G401 (cell line): ENCODE measurements around the gene IRF2BP2. TPM values are rescaled to one million over a fixed set of nuclear protein-coding genes. Genes with fewer than 3 reads are reported as not detected.

Experiments
- DNase-seq: peaks from one replicate; pipeline ENCODE4 v3.0.0-alpha.2; 2015; ENCODE audit warnings: low spot score
- in situ Hi-C: cut with HindIII; loops from 2 replicates; pipeline ENCODE4 v1.10.0; 2016; ENCODE audit warnings: low sequenced_read_pairs, mixed read lengths
- total RNA-seq: library from RNA; depleted of rRNA; stranded (reverse); fragments of >200 nt; shearing (Covaris generic); gene quantifications from 2 replicates; pipeline ENCODE4 v1.2.3, GENCODE V29; 2014

The IRF2BP2 gene
- total RNA-seq, 1 experiment from 2014 or later: 44.7 TPM

- in situ Hi-C loops: no loop called here
- DNase-seq: no peak
Measured at GRCh38 chr1:234592240-234592639, 17.7 kb downstream of the IRF2BP2 start.

GRCh38 chr1:234591131-234591530 lies 18.8 kb downstream of the IRF2BP2 start:
- in situ Hi-C loops: no loop called here
- DNase-seq: no peak

GRCh38 chr1:234589854-234590620 lies 19.9 kb downstream of the IRF2BP2 start:
- in situ Hi-C loops: no loop called here

GRCh38 chr1:234589064-234589800 lies 20.7 kb downstream of the IRF2BP2 start:
- no peak for DNase-seq
- in situ Hi-C loops: no loop called here

More at GRCh38 chr1:234589854-234590620, 19.9 kb downstream of the IRF2BP2 start:
- DNase-seq: peak; percentile 7

- in situ Hi-C loops: no loop called here
- no peak for DNase-seq
Measured at GRCh38 chr1:234588386-234588785, 21.6 kb downstream of the IRF2BP2 start.

- in situ Hi-C loops: no loop called here
- DNase-seq: no peak
Measured at GRCh38 chr1:234586892-234587485, 23.0 kb downstream of the IRF2BP2 start.

- no peak for DNase-seq
- in situ Hi-C loops: no loop called here
Measured at GRCh38 chr1:234586304-234586703, 23.7 kb downstream of the IRF2BP2 start.

GRCh38 chr1:234585330-234586055 lies 24.5 kb downstream of the IRF2BP2 start:
- no peak for DNase-seq
- in situ Hi-C loops: no loop called here

GRCh38 chr1:234584926-234585325 lies 25.1 kb downstream of the IRF2BP2 start:
- in situ Hi-C loops: no loop called here
- peak; percentile 15 for DNase-seq

GRCh38 chr1:234584420-234584805 lies 25.6 kb downstream of the IRF2BP2 start:
- in situ Hi-C loops: no loop called here
- no peak for DNase-seq

GRCh38 chr1:234583755-234584419 lies 26.1 kb downstream of the IRF2BP2 start:
- peak; percentile 6 for DNase-seq
- in situ Hi-C loops: no loop called here

- in situ Hi-C loops: no loop called here
Measured at GRCh38 chr1:234582681-234583301, 27.2 kb downstream of the IRF2BP2 start.

GRCh38 chr1:234582186-234582585 lies 27.8 kb downstream of the IRF2BP2 start:
- DNase-seq: no peak
- in situ Hi-C loops: no loop called here

More at GRCh38 chr1:234582681-234583301, 27.2 kb downstream of the IRF2BP2 start:
- DNase-seq: no peak

- DNase-seq: no peak
- in situ Hi-C loops: no loop called here
Measured at GRCh38 chr1:234581063-234581714, 28.8 kb downstream of the IRF2BP2 start.

- DNase-seq: no peak
- in situ Hi-C loops: no loop called here
Measured at GRCh38 chr1:234579967-234580366, 30.0 kb downstream of the IRF2BP2 start.

GRCh38 chr1:234578735-234579134 lies 31.2 kb downstream of the IRF2BP2 start:
- no peak for DNase-seq
- in situ Hi-C loops: no loop called here

GRCh38 chr1:234578087-234578486 lies 31.9 kb downstream of the IRF2BP2 start:
- in situ Hi-C loops: no loop called here
- no peak for DNase-seq

GRCh38 chr1:234573711-234574299 lies 36.2 kb downstream of the IRF2BP2 start:
- DNase-seq: no peak
- in situ Hi-C loops: no loop called here
